ENCODE results near the gene ZNF511. TPM values are rescaled to one million over a fixed set of nuclear protein-coding genes. Genes with fewer than 3 reads are reported as not detected.

The ZNF511 gene
- total RNA-seq, 2 experiments from 2014 or later: 48.7 to 51.5 TPM

GRCh38 chr10:133354672-133355240 lies 46.0 kb downstream of the ZNF511 start:
- H3K4me1 Mint-ChIP-seq (ENCODE audit: low read depth): peaks cover 3% of the 10 kb centered on the region
- H3K4me3 Mint-ChIP-seq: no peak overlapping the region
- H3K27ac Mint-ChIP-seq: no peak overlapping the region
- H3K27me3 Mint-ChIP-seq: no peaks in the 10 kb centered on the region
- H3K36me3 Mint-ChIP-seq: peaks cover 3% of the 10 kb centered on the region
- no peak for DNase-seq
- POLR2A ChIA-PET: no interaction called here
- intact Hi-C loops (cut with micrococcal nuclease): loop anchor here (5.0 kb wide), 2 partner anchors 38 to 47 kb away; partner anchors contain the start of genes MTG1, TUBGCP2 and ZNF511
- CTCF ChIA-PET: no interaction called here
- no peaks in the 10 kb centered on the region for H3K9me3 Mint-ChIP-seq

- DNase-seq: no peak
- H3K9me3 Mint-ChIP-seq: no peaks in the 10 kb centered on the region
- ChIA-PET CTCF (no interaction called here), POLR2A (no interaction called here)
- peaks cover 3% of the 10 kb centered on the region for H3K36me3 Mint-ChIP-seq
- no peaks in the 10 kb centered on the region for H3K27me3 Mint-ChIP-seq
- H3K4me1 Mint-ChIP-seq (ENCODE audit: low read depth): peaks cover 3% of the 10 kb centered on the region
- intact Hi-C loops (cut with micrococcal nuclease): loop anchor here (5.0 kb wide), 2 partner anchors 37 to 48 kb away; partner anchors contain the start of genes MTG1, TUBGCP2 and ZNF511
- no peak overlapping the region for H3K4me3 Mint-ChIP-seq
- H3K27ac Mint-ChIP-seq: no peak overlapping the region
These were observed 46.6 kb downstream of the ZNF511 start for GRCh38 chr10:133355266-133355665.

- peak overlapping the region; percentile 65 for H3K4me3 Mint-ChIP-seq
- DNase-seq: no peak
- intact Hi-C loops (cut with micrococcal nuclease): loop anchor here (5.0 kb wide), 2 partner anchors 36 to 49 kb away; partner anchors contain the start of genes MTG1, TUBGCP2 and ZNF511
- ChIA-PET CTCF (no interaction called here), POLR2A (no interaction called here)
- peaks cover 3% of the 10 kb centered on the region for H3K36me3 Mint-ChIP-seq
- no peaks in the 10 kb centered on the region for H3K27me3 Mint-ChIP-seq
- H3K4me1 Mint-ChIP-seq (ENCODE audit: low read depth): peaks cover 3% of the 10 kb centered on the region
- H3K27ac Mint-ChIP-seq: no peak overlapping the region
- H3K9me3 Mint-ChIP-seq: no peaks in the 10 kb centered on the region
These were observed 47.3 kb downstream of the ZNF511 start for GRCh38 chr10:133355991-133356390.

GRCh38 chr10:133356549-133357284 lies 48.0 kb downstream of the ZNF511 start:
- Mint-ChIP-seq H3K36me3 (peaks cover 3% of the 10 kb centered on the region), H3K27me3 (no peaks in the 10 kb centered on the region), H3K27ac (peak overlapping the region; percentile 69), H3K9me3 (no peaks in the 10 kb centered on the region), H3K4me1 (ENCODE audit: low read depth) (peaks cover 3% of the 10 kb centered on the region), H3K4me3 (peak overlapping the region; percentile 78)
- intact Hi-C loops (cut with micrococcal nuclease): loop anchor here (5.0 kb wide), 2 partner anchors 36 to 49 kb away; partner anchors contain the start of genes MTG1, TUBGCP2 and ZNF511
- ChIA-PET POLR2A (interaction anchor here (1.2 kb wide), 1 partner anchor 8 kb away, joined by 4 read pairs; no protein-coding TSS in a partner anchor), CTCF (interaction anchor here (1.0 kb wide), 1 partner anchor 27 kb away, joined by 7 read pairs; no protein-coding TSS in a partner anchor)
- no peak for DNase-seq

- CTCF ChIA-PET: interaction anchor here (1.0 kb wide), 1 partner anchor 28 kb away, joined by 7 read pairs; no protein-coding TSS in a partner anchor
- peak within 1 kb of the TSS; percentile 69 for H3K27ac Mint-ChIP-seq
These were observed 48.8 kb downstream of the ZNF511 start, which contains the start of gene FUOM for GRCh38 chr10:133357285-133358161. Gene FUOM, minus strand, starts transcription at chr10:133358019. Its CDS starts 12 bp downstream, at chr10:133358007.

GRCh38 chr10:133358162-133358924 lies 49.6 kb downstream of the ZNF511 start:
- CTCF ChIA-PET: interaction anchor here (1.0 to 1.7 kb wide), 2 partner anchors 29 kb away, joined by 5 to 7 read pairs; no protein-coding TSS in a partner anchor
- intact Hi-C loops (cut with micrococcal nuclease): loop anchor here (2.0 to 5.0 kb wide), 3 partner anchors 14 to 51 kb away; partner anchors contain the start of genes ECHS1, MTG1, TUBGCP2 and ZNF511
- Mint-ChIP-seq H3K36me3 (peaks cover 9% of the 10 kb centered on the region), H3K27ac (no peak overlapping the region), H3K4me3 (no peak overlapping the region), H3K27me3 (no peaks in the 10 kb centered on the region), H3K9me3 (no peaks in the 10 kb centered on the region), H3K4me1 (ENCODE audit: low read depth) (peaks cover 3% of the 10 kb centered on the region)
- POLR2A ChIA-PET: interaction anchor here (1.0 to 1.2 kb wide), 3 partner anchors 10 to 83 kb away, joined by 3 to 5 read pairs (median 4); no protein-coding TSS in a partner anchor
- no peak for DNase-seq

More at GRCh38 chr10:133357285-133358161, 48.8 kb downstream of the ZNF511 start, which contains the start of gene FUOM:
- Mint-ChIP-seq H3K9me3 (no peaks in the 10 kb centered on the region), H3K27me3 (no peaks in the 10 kb centered on the region), H3K4me3 (peak within 1 kb of the TSS; percentile 78), H3K36me3 (peaks cover 9% of the 10 kb centered on the region), H3K4me1 (ENCODE audit: low read depth) (peaks cover 3% of the 10 kb centered on the region)
- intact Hi-C loops (cut with micrococcal nuclease): loop anchor here (2.0 to 5.0 kb wide), 3 partner anchors 15 to 50 kb away; partner anchors contain the start of genes ECHS1, MTG1, TUBGCP2 and ZNF511
- POLR2A ChIA-PET: interaction anchor here (1.0 to 1.2 kb wide), 3 partner anchors 9 to 82 kb away, joined by 3 to 5 read pairs (median 4); no protein-coding TSS in a partner anchor
- peak; percentile 82 for DNase-seq

- Mint-ChIP-seq H3K27me3 (no peaks in the 10 kb centered on the region), H3K27ac (no peak overlapping the region), H3K4me3 (no peak overlapping the region), H3K36me3 (peaks cover 9% of the 10 kb centered on the region), H3K9me3 (no peaks in the 10 kb centered on the region), H3K4me1 (ENCODE audit: low read depth) (peaks cover 3% of the 10 kb centered on the region)
- ChIA-PET POLR2A (no interaction called here), CTCF (interaction anchor here (1.7 kb wide), 1 partner anchor 29 kb away, joined by 5 read pairs; no protein-coding TSS in a partner anchor)
- intact Hi-C loops (cut with micrococcal nuclease): loop anchor here (2.0 to 5.0 kb wide), 3 partner anchors 14 to 52 kb away; partner anchors contain the start of genes ECHS1, MTG1, TUBGCP2 and ZNF511
- DNase-seq: no peak
These were observed 50.2 kb downstream of the ZNF511 start for GRCh38 chr10:133358925-133359310.

GRCh38 chr10:133359554-133359971 lies 50.8 kb downstream of the ZNF511 start:
- Mint-ChIP-seq H3K9me3 (no peaks in the 10 kb centered on the region), H3K4me3 (no peak overlapping the region), H3K27me3 (no peaks in the 10 kb centered on the region), H3K4me1 (ENCODE audit: low read depth) (peaks cover 3% of the 10 kb centered on the region), H3K27ac (no peak overlapping the region), H3K36me3 (peaks cover 10% of the 10 kb centered on the region)
- ChIA-PET CTCF (interaction anchor here (1.7 kb wide), 1 partner anchor 30 kb away, joined by 5 read pairs; no protein-coding TSS in a partner anchor), POLR2A (no interaction called here)
- intact Hi-C loops (cut with micrococcal nuclease): loop anchor here (2.0 to 5.0 kb wide), 3 partner anchors 13 to 52 kb away; partner anchors contain the start of genes ECHS1, MTG1, TUBGCP2 and ZNF511
- peak; percentile 32 for DNase-seq

- ChIA-PET POLR2A (no interaction called here), CTCF (interaction anchor here (1.7 kb wide), 1 partner anchor 31 kb away, joined by 5 read pairs; no protein-coding TSS in a partner anchor)
- Mint-ChIP-seq H3K27me3 (no peaks in the 10 kb centered on the region), H3K36me3 (peaks cover 13% of the 10 kb centered on the region), H3K4me1 (ENCODE audit: low read depth) (peaks cover 3% of the 10 kb centered on the region), H3K9me3 (no peaks in the 10 kb centered on the region), H3K4me3 (no peak overlapping the region), H3K27ac (no peak overlapping the region)
- intact Hi-C loops (cut with micrococcal nuclease): loop anchor here (2.0 to 5.0 kb wide), 3 partner anchors 13 to 53 kb away; partner anchors contain the start of genes ECHS1, MTG1, TUBGCP2 and ZNF511
- DNase-seq: no peak
These were observed 51.4 kb downstream of the ZNF511 start for GRCh38 chr10:133359972-133360610.

- CTCF ChIA-PET: interaction anchor here (2.6 kb wide), 1 partner anchor 32 kb away, joined by 13 read pairs; no protein-coding TSS in a partner anchor
- no peak overlapping the region for H3K27ac Mint-ChIP-seq
- POLR2A ChIA-PET: no interaction called here
- H3K9me3 Mint-ChIP-seq: no peaks in the 10 kb centered on the region
- peaks cover 10% of the 10 kb centered on the region for H3K36me3 Mint-ChIP-seq
- peaks cover under 1% of the 10 kb centered on the region for H3K4me1 Mint-ChIP-seq (ENCODE audit: low read depth)
- no peak for DNase-seq
- no peaks in the 10 kb centered on the region for H3K27me3 Mint-ChIP-seq
- no peak overlapping the region for H3K4me3 Mint-ChIP-seq
- intact Hi-C loops (cut with micrococcal nuclease): no loop called here
These were observed 52.5 kb downstream of the ZNF511 start for GRCh38 chr10:133361227-133361626.
